Measurements from ENCODE around the gene KLF4. TPM values are rescaled to one million over a fixed set of nuclear protein-coding genes. Genes with fewer than 3 reads are reported as not detected.

KLF4 gene
- total RNA-seq, 2 experiments from 2014 or later: not detected

DNA sequence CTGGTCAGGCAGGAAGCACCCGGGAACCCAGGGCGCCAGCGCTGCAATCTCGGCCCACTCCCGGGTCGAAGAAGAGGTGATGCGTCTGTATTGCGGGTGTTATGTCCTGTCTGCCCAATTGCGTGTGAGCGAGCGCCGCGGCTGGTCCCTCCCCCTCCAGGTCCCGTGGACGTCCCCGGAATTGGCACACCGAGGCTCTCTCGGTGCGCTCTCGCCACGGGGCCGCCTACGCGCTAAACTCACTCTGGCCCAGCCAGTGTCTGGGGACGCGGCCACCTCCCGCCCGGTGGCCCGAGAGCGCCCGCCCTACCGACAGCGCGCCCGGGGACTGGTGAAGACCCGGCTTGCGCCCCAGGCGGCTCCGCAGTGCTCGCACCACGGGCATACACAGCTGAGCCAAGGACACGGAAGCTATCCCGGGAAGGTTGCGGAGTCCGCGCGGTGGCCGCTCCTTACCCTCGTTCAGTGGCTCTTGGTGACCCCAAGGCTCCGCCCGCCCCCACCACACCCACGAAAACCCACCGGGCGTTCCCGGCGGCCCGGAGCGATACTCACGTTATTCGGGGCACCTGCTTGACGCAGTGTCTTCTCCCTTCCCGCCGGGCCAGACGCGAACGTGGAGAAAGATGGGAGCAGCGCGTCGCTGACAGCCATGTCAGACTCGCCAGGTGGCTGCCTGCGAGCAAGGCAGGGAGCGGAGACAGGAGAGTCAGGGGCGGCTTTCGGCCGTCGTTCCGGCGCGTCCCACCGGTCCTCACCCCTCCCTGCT is 1.0 kb downstream of the KLF4 start:
- H2AFZ ChIP-seq (ENCODE audit: low read length): no peak overlapping the region
- no peaks in the 10 kb centered on the region for H3K9me3 ChIP-seq (ENCODE audit: low read length)
- no peaks in the 10 kb centered on the region for H3K4me1 ChIP-seq (ENCODE audit: insufficient read depth, low read length, poor library complexity, severe bottlenecking)
- no peaks in the 10 kb centered on the region for H3K9me2 ChIP-seq (ENCODE audit: insufficient read depth, low read length)
- H3K79me2 ChIP-seq (ENCODE audit: insufficient read depth, low read depth, low read length): no peaks in the 10 kb centered on the region
- no peaks in the 10 kb centered on the region for H4K20me1 ChIP-seq (ENCODE audit: insufficient read depth, low read length)
- POLR2A ChIA-PET: interaction anchor here (0.5 kb wide), 1 partner anchor 968 kb away, joined by 3 read pairs; no protein-coding TSS in a partner anchor
- intact Hi-C loops (cut with micrococcal nuclease; ENCODE audit: unreplicated experiment): no loop called here
- DNase-seq (ENCODE audit: low spot score): no peak
- no peaks in the 10 kb centered on the region for H3K36me3 ChIP-seq (ENCODE audit: insufficient read depth, low read length)
- CTCF ChIA-PET (ENCODE audit: unreplicated experiment): no interaction called here
- H3K27ac ChIP-seq (ENCODE audit: low read depth, low read length, poor library complexity, severe bottlenecking): no peak overlapping the region
- TF ChIP-seq, protein P1, sequence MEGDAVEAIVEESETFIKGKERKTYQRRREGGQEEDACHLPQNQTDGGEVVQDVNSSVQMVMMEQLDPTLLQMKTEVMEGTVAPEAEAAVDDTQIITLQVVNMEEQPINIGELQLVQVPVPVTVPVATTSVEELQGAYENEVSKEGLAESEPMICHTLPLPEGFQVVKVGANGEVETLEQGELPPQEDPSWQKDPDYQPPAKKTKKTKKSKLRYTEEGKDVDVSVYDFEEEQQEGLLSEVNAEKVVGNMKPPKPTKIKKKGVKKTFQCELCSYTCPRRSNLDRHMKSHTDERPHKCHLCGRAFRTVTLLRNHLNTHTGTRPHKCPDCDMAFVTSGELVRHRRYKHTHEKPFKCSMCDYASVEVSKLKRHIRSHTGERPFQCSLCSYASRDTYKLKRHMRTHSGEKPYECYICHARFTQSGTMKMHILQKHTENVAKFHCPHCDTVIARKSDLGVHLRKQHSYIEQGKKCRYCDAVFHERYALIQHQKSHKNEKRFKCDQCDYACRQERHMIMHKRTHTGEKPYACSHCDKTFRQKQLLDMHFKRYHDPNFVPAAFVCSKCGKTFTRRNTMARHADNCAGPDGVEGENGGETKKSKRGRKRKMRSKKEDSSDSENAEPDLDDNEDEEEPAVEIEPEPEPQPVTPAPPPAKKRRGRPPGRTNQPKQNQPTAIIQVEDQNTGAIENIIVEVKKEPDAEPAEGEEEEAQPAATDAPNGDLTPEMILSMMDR (conservative IDR thresholded peaks at IDR 0.05; ENCODE audit: low read length): no peak
- no peak for TF ChIP-seq EZH2phosphoT487 (IDR thresholded peaks at IDR 0.05; ENCODE audit: borderline replicate concordance, low read depth, low read length)
- BruUV-seq (replicated peaks): no TSS peak
- H3K4me2 ChIP-seq (ENCODE audit: low read length): no peak overlapping the region
- H3K4me3 ChIP-seq (ENCODE audit: low read depth, low read length, poor library complexity, severe bottlenecking): no peak overlapping the region

DNA sequence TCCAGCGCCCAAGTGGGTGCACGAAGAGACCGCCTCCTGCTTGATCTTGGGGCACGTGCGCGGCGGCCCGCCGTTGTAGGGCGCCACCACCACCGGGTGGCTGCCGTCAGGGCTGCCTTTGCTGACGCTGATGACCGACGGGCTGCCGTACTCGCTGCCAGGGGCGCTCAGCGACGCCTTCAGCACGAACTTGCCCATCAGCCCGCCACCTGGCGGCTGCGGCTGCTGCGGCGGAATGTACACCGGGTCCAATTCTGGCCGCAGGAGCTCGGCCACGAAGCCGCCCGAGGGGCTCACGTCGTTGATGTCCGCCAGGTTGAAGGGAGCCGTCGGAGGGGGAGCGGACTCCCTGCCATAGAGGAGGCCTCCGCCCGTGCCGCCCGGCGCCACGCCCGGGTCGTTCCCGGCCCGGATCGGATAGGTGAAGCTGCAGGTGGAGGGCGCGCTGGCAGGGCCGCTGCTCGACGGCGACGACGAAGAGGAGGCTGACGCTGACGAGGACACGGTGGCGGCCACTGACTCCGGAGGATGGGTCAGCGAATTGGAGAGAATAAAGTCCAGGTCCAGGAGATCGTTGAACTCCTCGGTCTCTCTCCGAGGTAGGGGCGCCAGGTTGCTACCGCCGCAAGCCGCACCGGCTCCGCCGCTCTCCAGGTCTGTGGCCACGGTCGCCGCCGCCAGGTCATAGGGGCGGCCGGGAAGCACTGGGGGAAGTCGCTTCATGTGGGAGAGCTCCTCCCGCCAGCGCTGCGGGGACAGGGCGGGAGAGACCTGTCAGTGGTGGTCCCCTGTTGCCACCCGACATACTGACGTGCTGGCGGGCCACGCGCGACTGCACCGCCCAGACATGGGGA is 1.8 kb downstream of the KLF4 start:
- TF ChIP-seq EZH2phosphoT487 (IDR thresholded peaks at IDR 0.05; ENCODE audit: borderline replicate concordance, low read depth, low read length): no peak
- POLR2A ChIA-PET: no interaction called here
- CTCF ChIA-PET (ENCODE audit: unreplicated experiment): no interaction called here
- Histone ChIP-seq H4K20me1 (ENCODE audit: insufficient read depth, low read length) (no peaks in the 10 kb centered on the region), H3K9me2 (ENCODE audit: insufficient read depth, low read length) (no peaks in the 10 kb centered on the region), H3K79me2 (ENCODE audit: insufficient read depth, low read depth, low read length) (no peaks in the 10 kb centered on the region), H3K4me3 (ENCODE audit: low read depth, low read length, poor library complexity, severe bottlenecking) (no peak overlapping the region), H3K9me3 (ENCODE audit: low read length) (no peaks in the 10 kb centered on the region), H3K27ac (ENCODE audit: low read depth, low read length, poor library complexity, severe bottlenecking) (no peak overlapping the region), H3K36me3 (ENCODE audit: insufficient read depth, low read length) (no peaks in the 10 kb centered on the region), H3K4me1 (ENCODE audit: insufficient read depth, low read length, poor library complexity, severe bottlenecking) (no peaks in the 10 kb centered on the region), H3K4me2 (ENCODE audit: low read length) (no peak overlapping the region), H2AFZ (ENCODE audit: low read length) (no peak overlapping the region)
- DNase-seq (ENCODE audit: low spot score): no peak
- intact Hi-C loops (cut with micrococcal nuclease; ENCODE audit: unreplicated experiment): no loop called here
- BruUV-seq (replicated peaks): no TSS peak

DNA sequence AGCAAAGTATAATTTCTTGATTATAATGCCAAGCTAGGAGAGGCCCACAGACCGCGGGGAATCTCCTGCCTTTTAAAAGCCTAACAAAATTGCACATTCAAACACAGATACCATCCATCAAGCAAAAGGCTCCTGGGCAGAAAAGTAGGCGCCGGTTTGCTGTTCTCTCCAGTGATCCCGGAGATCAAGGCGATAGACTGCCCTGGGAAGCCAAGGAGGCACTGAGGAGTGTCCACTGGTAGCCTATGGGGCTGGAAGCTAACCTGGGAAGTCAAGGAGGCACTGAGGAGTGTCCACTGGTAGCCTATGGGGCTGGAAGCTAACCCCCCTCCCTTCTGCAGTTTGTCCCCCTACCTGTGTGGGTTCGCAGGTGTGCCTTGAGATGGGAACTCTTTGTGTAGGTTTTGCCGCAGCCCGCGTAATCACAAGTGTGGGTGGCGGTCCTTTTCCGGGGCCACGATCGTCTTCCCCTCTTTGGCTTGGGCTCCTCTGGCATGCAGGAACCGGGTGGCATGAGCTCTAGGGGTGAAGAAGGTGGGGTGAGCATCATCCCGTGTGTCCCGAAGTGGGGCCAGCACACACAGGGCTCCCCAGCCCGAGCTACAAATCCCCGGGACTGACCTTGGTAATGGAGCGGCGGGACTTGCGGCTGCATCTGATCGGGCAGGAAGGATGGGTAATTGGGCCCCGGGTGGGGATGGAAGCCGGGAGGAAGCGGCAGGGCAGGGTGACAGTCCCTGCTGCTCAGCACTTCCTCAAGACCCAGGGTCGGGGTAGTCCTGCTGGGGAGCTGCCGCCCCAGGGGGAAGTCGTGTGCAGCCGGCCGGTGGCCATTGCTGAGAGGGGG is 2.7 kb downstream of the KLF4 start:
- Histone ChIP-seq H3K4me1 (ENCODE audit: insufficient read depth, low read length, poor library complexity, severe bottlenecking) (no peaks in the 10 kb centered on the region), H3K9me3 (ENCODE audit: low read length) (no peaks in the 10 kb centered on the region), H2AFZ (ENCODE audit: low read length) (no peak overlapping the region), H3K4me3 (ENCODE audit: low read depth, low read length, poor library complexity, severe bottlenecking) (no peak overlapping the region), H3K27ac (ENCODE audit: low read depth, low read length, poor library complexity, severe bottlenecking) (no peak overlapping the region), H3K36me3 (ENCODE audit: insufficient read depth, low read length) (no peaks in the 10 kb centered on the region), H3K79me2 (ENCODE audit: insufficient read depth, low read depth, low read length) (no peaks in the 10 kb centered on the region), H3K9me2 (ENCODE audit: insufficient read depth, low read length) (no peaks in the 10 kb centered on the region), H4K20me1 (ENCODE audit: insufficient read depth, low read length) (no peaks in the 10 kb centered on the region), H3K4me2 (ENCODE audit: low read length) (no peak overlapping the region)
- no peak for DNase-seq (ENCODE audit: low spot score)
- BruUV-seq (replicated peaks): no TSS peak
- ChIA-PET CTCF (ENCODE audit: unreplicated experiment) (no interaction called here), POLR2A (no interaction called here)
- intact Hi-C loops (cut with micrococcal nuclease; ENCODE audit: unreplicated experiment): no loop called here
- no peak for TF ChIP-seq EZH2phosphoT487 (IDR thresholded peaks at IDR 0.05; ENCODE audit: borderline replicate concordance, low read depth, low read length)
- TF ChIP-seq, protein P1 (conservative IDR thresholded peaks at IDR 0.05; ENCODE audit: low read length): no peak
